H1 (cell line): ENCODE measurements around the gene UBASH3A. TPM values are rescaled to one million over a fixed set of nuclear protein-coding genes. Genes with fewer than 3 reads are reported as not detected.

Experiments
- CTCF ChIA-PET: fragments of 300-600 bp; sonication (Branson Sonifier 250); formaldehyde crosslinking; loops from one replicate; lab custom pipeline; 2021; ENCODE audit not compliant: partially characterized antibody; lab: Charles Lee
- POLR2A ChIA-PET: fragments of 300-600 bp; sonication (Branson Sonifier 250); formaldehyde crosslinking; loops from one replicate; lab custom pipeline; 2021; ENCODE audit warnings: inconsistent platforms; ENCODE audit not compliant: partially characterized antibody; lab: Charles Lee
- DNase-seq, 2 experiments: peaks; one replicate each; pipeline versions ENCODE4 v3.0.0 to v3.0.0-alpha.2; 2010 to 2022; ENCODE audit warnings: low spot score in 2 of 2, low read depth in 1 of 2, mixed read lengths in 1 of 2
- FAIRE-seq: peaks from 2 replicates; lab custom pipeline; 2011; peaks lifted over from hg19 to GRCh38; lab: Jason Lieb, UNC
- H2AFZ ChIP-seq: 2 replicates; pipeline ENCODE4 v1.8.1; 2012; ENCODE audit warnings: low read length, inconsistent platforms
- H2AK5ac ChIP-seq: 2 replicates; pipeline ENCODE4 v1.6.1; 2013; ENCODE audit warnings: low read depth, low read length
- H2BK120ac ChIP-seq: replicated peaks from 2 replicates; pipeline ENCODE3; 2013; ENCODE audit warnings: low read depth, low read length, inconsistent platforms
- H2BK12ac ChIP-seq: 2 replicates; pipeline ENCODE4 v1.6.1; 2013; ENCODE audit warnings: low read depth, low read length
- H2BK15ac ChIP-seq: 2 replicates; pipeline ENCODE4 v1.6.1; 2013; ENCODE audit warnings: low read length
- H2BK20ac ChIP-seq: 2 replicates; pipeline ENCODE4 v1.6.1; 2013; ENCODE audit warnings: low read length
- H2BK5ac ChIP-seq: 2 replicates; pipeline ENCODE4 v1.6.1; 2013; ENCODE audit warnings: low read depth, low read length
- H3K14ac ChIP-seq: 2 replicates; pipeline ENCODE4 v1.6.1; 2013; ENCODE audit warnings: inconsistent platforms; ENCODE audit not compliant: insufficient read length
- H3K18ac ChIP-seq: 2 replicates; pipeline ENCODE4 v1.6.1; 2013; ENCODE audit warnings: low read length; ENCODE audit errors: extremely low read depth
- H3K23ac ChIP-seq: 2 replicates; pipeline ENCODE4 v1.6.1; 2013; ENCODE audit warnings: inconsistent platforms; ENCODE audit not compliant: insufficient read length
- H3K23me2 ChIP-seq: 2 replicates; pipeline ENCODE4 v1.6.1; 2013; ENCODE audit warnings: low read depth, low read length
- H3K27ac ChIP-seq: 2 replicates; pipeline ENCODE4 v1.6.1; 2011; ENCODE audit warnings: low read depth, low read length, inconsistent platforms
- H3K27me3 ChIP-seq, 4 experiments: replicated peaks in 1 of 4; 1 replicate in 1 of 4; 2 replicates in 3 of 4; pipeline versions ENCODE4 v1.6.1 to v1.8.1; 2011 to 2013; ENCODE audit warnings: low read length in 3 of 4, mild to moderate bottlenecking in 3 of 4, inconsistent platforms in 2 of 4, mixed read lengths in 2 of 4, moderate library complexity in 1 of 4; ENCODE audit not compliant: control insufficient read depth in 3 of 4, insufficient read depth in 3 of 4; ENCODE audit errors: extremely low read depth in 1 of 4
- H3K36me3 ChIP-seq, 4 experiments: 2 replicates each; pipeline versions ENCODE4 v1.6.1 to v1.8.1; 2011 to 2013; ENCODE audit warnings: mild to moderate bottlenecking in 4 of 4, low read length in 3 of 4, moderate library complexity in 2 of 4, control low read depth in 1 of 4, inconsistent platforms in 1 of 4; ENCODE audit not compliant: insufficient read depth in 4 of 4, control insufficient read depth in 2 of 4
- H3K4ac ChIP-seq: replicated peaks from 2 replicates; pipeline ENCODE3; 2013; ENCODE audit warnings: low read length, low read depth, mixed read lengths, inconsistent platforms; ENCODE audit not compliant: insufficient read length
- H3K4me1 ChIP-seq, 4 experiments: replicated peaks in 1 of 4; 1 replicate in 1 of 4; 2 replicates in 3 of 4; pipeline versions ENCODE4 v1.6.1 to v1.8.1; 2011 to 2013; ENCODE audit warnings: low read length in 3 of 4, inconsistent platforms in 2 of 4, mixed read lengths in 1 of 4; ENCODE audit not compliant: insufficient read depth in 4 of 4, control insufficient read depth in 3 of 4
- H3K4me2 ChIP-seq, 2 experiments: 2 replicates each; pipeline versions ENCODE4 v1.6.1 to v1.8.1; 2011 to 2013; ENCODE audit warnings: low read depth in 2 of 2, low read length in 2 of 2, control low read depth in 1 of 2, inconsistent platforms in 1 of 2, mild to moderate bottlenecking in 1 of 2; ENCODE audit not compliant: insufficient read depth in 1 of 2
- H3K4me3 ChIP-seq, 4 experiments: fragments of 200-600, 300-600 bp in 1 of 4; sonication (generic), shearing (Covaris generic), sonication (Bioruptor Twin) in 1 of 4; 2 replicates each; pipeline versions ENCODE4 v1.5.1 to v1.8.1; 2011 to 2016; ENCODE audit warnings: low read length in 4 of 4, low read depth in 3 of 4, control low read depth in 2 of 4, inconsistent platforms in 2 of 4, mild to moderate bottlenecking in 2 of 4, mixed read lengths in 1 of 4, moderate library complexity in 1 of 4; ENCODE audit not compliant: insufficient read depth in 2 of 4; ENCODE audit errors: extremely low read depth in 1 of 4
- H3K56ac ChIP-seq: replicated peaks from 2 replicates; pipeline ENCODE3; 2013; ENCODE audit warnings: low read depth, mild to moderate bottlenecking, mixed read lengths, low read length, inconsistent platforms; ENCODE audit not compliant: insufficient read length
- H3K79me1 ChIP-seq: 2 replicates; pipeline ENCODE4 v1.6.1; 2013; ENCODE audit warnings: low read depth, low read length, control low read depth
- H3K79me2 ChIP-seq, 2 experiments: 2 replicates each; pipeline versions ENCODE4 v1.6.1 to v1.8.1; 2012 to 2013; ENCODE audit warnings: low read length in 2 of 2, mild to moderate bottlenecking in 2 of 2, inconsistent platforms in 1 of 2; ENCODE audit not compliant: insufficient read depth in 2 of 2, control insufficient read depth in 1 of 2
- H3K9ac ChIP-seq, 4 experiments: replicated peaks in 1 of 4; 1 replicate in 1 of 4; 2 replicates in 3 of 4; pipeline versions ENCODE4 v1.6.1 to v1.8.1; 2011 to 2013; ENCODE audit warnings: low read depth in 3 of 4, low read length in 3 of 4, control low read depth in 2 of 4, mild to moderate bottlenecking in 2 of 4, moderate library complexity in 2 of 4, inconsistent platforms in 1 of 4; ENCODE audit errors: extremely low read depth in 1 of 4
- H3K9me3 ChIP-seq, 2 experiments: 2 replicates each; pipeline versions ENCODE4 v1.6.1 to v1.8.1; 2012 to 2013; ENCODE audit warnings: mild to moderate bottlenecking in 2 of 2, moderate library complexity in 2 of 2, control low read depth in 1 of 2, inconsistent platforms in 1 of 2, low read depth in 1 of 2, low read length in 1 of 2, mixed read lengths in 1 of 2; ENCODE audit not compliant: insufficient read depth in 2 of 2
- H4K20me1 ChIP-seq, 2 experiments: replicated peaks in 1 of 2; 2 replicates each; pipeline versions ENCODE3 to v1.8.1; 2011 to 2013; ENCODE audit warnings: inconsistent platforms in 2 of 2, low read length in 2 of 2, mild to moderate bottlenecking in 1 of 2; ENCODE audit not compliant: insufficient read depth in 2 of 2, control insufficient read depth in 1 of 2
- H4K5ac ChIP-seq: 2 replicates; pipeline ENCODE4 v1.6.1; 2013; ENCODE audit warnings: low read length, low read depth, mixed read lengths, inconsistent platforms; ENCODE audit not compliant: insufficient read length
- H4K8ac ChIP-seq: 2 replicates; pipeline ENCODE4 v1.8.0; 2013; ENCODE audit warnings: mild to moderate bottlenecking, moderate library complexity, low read length, inconsistent platforms; ENCODE audit not compliant: insufficient read depth; ENCODE audit errors: extremely low read depth
- H4K91ac ChIP-seq: replicated peaks from 2 replicates; pipeline ENCODE3; 2013; ENCODE audit warnings: low read length, mixed read lengths, inconsistent platforms; ENCODE audit not compliant: insufficient read length
- POU5F1 ChIP-seq: IDR thresholded peaks from 2 replicates; pipeline ENCODE4 v1.6.1; 2011; ENCODE audit warnings: low read depth, mild to moderate bottlenecking, low read length, moderate library complexity
- RFX5 ChIP-seq: IDR thresholded peaks from 2 replicates; pipeline ENCODE4 v1.6.1; 2011; ENCODE audit warnings: low read depth, low read length, improper control_type of control experiment, borderline replicate concordance
- ZNF274 ChIP-seq: IDR thresholded peaks from 2 replicates; pipeline ENCODE4 v1.7.0; 2012; ENCODE audit warnings: low read length, borderline replicate concordance; ENCODE audit errors: extremely low read depth
- WGBS, 2 experiments: shearing (Covaris generic) in 1 of 2; methylation state at CpG; one replicate each; pipeline versions ENCODE4 v1.1.6 to v1.1.7; 2013 to 2015; ENCODE audit warnings: low lambda C conversion rate in 2 of 2, mixed read lengths in 2 of 2, inconsistent platforms in 1 of 2, low coverage in 1 of 2, missing lambda C conversion rate in 1 of 2; ENCODE audit not compliant: insufficient replicate concordance in 2 of 2, insufficient coverage in 1 of 2, insufficient read length in 1 of 2; ENCODE audit errors: extremely low coverage in 1 of 2, missing lambda C conversion rate in 1 of 2; 5-methylcytosine and 5-hydroxymethylcytosine counted together
- polyA plus RNA-seq, 7 experiments: library from polyadenylated mRNA; depleted of rRNA in 3 of 7; stranded (reverse) in 5 of 7; unstranded in 2 of 7; fragments of >200 nt in 5 of 7; fragments of 200-250 nt in 2 of 7; gene quantifications; 1 replicate in 5 of 7; 2 replicates in 1 of 7; 4 replicates in 1 of 7; pipeline versions ENCODE4 v1.2.1 to v1.2.3, GENCODE V29; 2011 to 2013; ENCODE audit warnings: missing spikeins in 2 of 7, mixed read lengths in 2 of 7
- total RNA-seq: library from RNA; stranded (reverse); fragmentation: NEBNext Ultra II Directional; extraction: Animal tissue kit (Norgen Biotek cat#: 25700); gene quantifications from 2 replicates; pipeline ENCODE4 v1.2.1, GENCODE V29; 2021

Gene UBASH3A
- total and polyA plus RNA-seq, 2 of the 8 experiments (the other 6 are each of a cell fraction or from before 2014, with no cell fraction given), result not detected

DNA sequence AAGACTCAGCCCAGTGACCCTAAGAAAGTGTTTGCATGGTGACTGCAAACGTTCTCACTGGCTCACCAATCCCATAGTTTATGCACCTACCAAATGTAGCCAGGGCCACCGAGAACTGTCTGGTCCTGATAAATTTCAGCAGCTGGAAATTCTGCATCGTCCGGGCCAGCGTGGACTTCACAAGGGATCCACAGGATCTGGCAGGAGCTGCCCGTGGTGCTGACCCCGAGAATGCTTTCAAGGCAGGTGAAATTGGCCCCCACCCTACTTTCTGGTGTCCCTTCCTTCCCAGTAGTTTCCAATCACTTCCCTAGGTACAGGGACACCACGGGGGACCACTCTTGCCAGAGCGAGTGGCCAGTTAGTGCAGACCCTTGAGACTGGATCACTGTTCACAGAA lies 26.2 kb downstream of the UBASH3A start:
- no peak overlapping the region for H3K18ac ChIP-seq
- H3K4ac ChIP-seq, result no peak overlapping the region
- no peak overlapping the region for H2AK5ac ChIP-seq
- H3K79me2 ChIP-seq, result no peaks in the 10 kb centered on the region
- CTCF ChIA-PET, result interaction anchor here (0.6 to 2.1 kb wide), 10 partner anchors 9 to 271 kb away, joined by 3 to 10 read pairs (median 4); no protein-coding TSS in a partner anchor
- DNase-seq (no peak), FAIRE-seq (no peak)
- no peak overlapping the region for H2BK12ac ChIP-seq
- no peak overlapping the region for H3K14ac ChIP-seq
- no peak overlapping the region for H4K8ac ChIP-seq
- H3K36me3 ChIP-seq, result no peaks in the 10 kb centered on the region
- H2AFZ ChIP-seq, result no peak overlapping the region
- no peaks in the 10 kb centered on the region; a peak in 1 of 7 replicates for H3K27me3 ChIP-seq
- H3K23ac ChIP-seq, result no peak overlapping the region
- H3K9ac ChIP-seq, result no peak overlapping the region
- H2BK15ac ChIP-seq, result no peak overlapping the region
- H2BK20ac ChIP-seq, result no peak overlapping the region
- H3K27ac ChIP-seq, result no peak overlapping the region
- H4K5ac ChIP-seq, result no peak overlapping the region
- H2BK5ac ChIP-seq, result no peak overlapping the region
- H4K91ac ChIP-seq, result no peak overlapping the region
- 75% methylated on average over 9 of the region's 9 CpGs; no CpG with 5 or more reads in 1 of the 2 experiments for WGBS, 2 experiments
- H3K56ac ChIP-seq, result no peak overlapping the region
- no peaks in the 10 kb centered on the region for H3K79me1 ChIP-seq
- H3K4me1 ChIP-seq, result no peaks in the 10 kb centered on the region
- no peaks in the 10 kb centered on the region for H4K20me1 ChIP-seq
- H2BK120ac ChIP-seq, result no peak overlapping the region
- POLR2A ChIA-PET, result no interaction called here
- H3K9me3 ChIP-seq, result peaks cover 4% of the 10 kb centered on the region in 2 experiments; a peak in 2 of 4 replicates
- H3K23me2 ChIP-seq, result no peaks in the 10 kb centered on the region
- H3K4me3 ChIP-seq, result no peak overlapping the region
- H3K4me2 ChIP-seq, result no peak overlapping the region
- TF ChIP-seq POU5F1 (no peak), ZNF274 (no peak), RFX5 (no peak)
